Colonic mucosa (tissue), 4 donors: Measurements from ENCODE around the gene LOXHD1. TPM values are rescaled to one million over a fixed set of nuclear protein-coding genes. Genes with fewer than 3 reads are reported as not detected.

Experiments used
- DNase-seq: peaks from one replicate; pipeline ENCODE4 v3.0.0-alpha.2; 2020
- H3K27ac ChIP-seq: fragments of 200-600 bp; one replicate; pipeline ENCODE4 v1.8.0; 2021
- H3K27me3 ChIP-seq: fragments of 200-600 bp; one replicate; pipeline ENCODE4 v1.8.0; 2021
- H3K36me3 ChIP-seq: fragments of 200-600 bp; one replicate; pipeline ENCODE4 v1.8.0; 2021
- H3K4me1 ChIP-seq: fragments of 200-600 bp; one replicate; pipeline ENCODE4 v1.8.0; 2021; ENCODE audit warnings: mild to moderate bottlenecking
- H3K4me3 ChIP-seq: fragments of 200-600 bp; one replicate; pipeline ENCODE4 v1.8.0; 2021
- H3K9ac ChIP-seq, 2 donors: one replicate each; pipeline ENCODE4 v1.7.0; 2013; ENCODE audit warnings: control low read depth in 2 of 2, low read depth in 2 of 2, low read length in 2 of 2
- H3K9me3 ChIP-seq: fragments of 200-600 bp; one replicate; pipeline ENCODE4 v1.8.0; 2021
- CTCF ChIP-seq: fragments of 200-600 bp; IDR thresholded peaks from one replicate; pipeline ENCODE4 v1.8.0; 2022; ENCODE audit warnings: antibody characterized with exemption, mild to moderate bottlenecking
- intact Hi-C: fragments of 100-400 bp; cut with DNase I; formaldehyde crosslinking; loops from one replicate; pipeline ENCODE4 v1.14.1; 2022
- total RNA-seq, 2 donors: library from RNA; stranded (reverse); fragmentation: NEBNext Ultra II Directional in 1 of 2; extraction: Animal tissue kit (Norgen Biotek cat#: 25700) in 1 of 2; gene quantifications; one replicate each; pipeline ENCODE4 v1.2.1, GENCODE V29; 2021
- donor health status: healthy.
- donor health status: DM: no; HTN: no; CAD: no.
- donor health status: DM: no; HTN: no; CAD: no.

LOXHD1 gene
- total RNA-seq, 2 donors from 2014 or later: not detected

- H3K9ac ChIP-seq: no peak overlapping the region
- no peaks in the 10 kb centered on the region for H3K36me3 ChIP-seq
- no peaks in the 10 kb centered on the region for H3K4me1 ChIP-seq
- intact Hi-C loops: no loop called here
- no peaks in the 10 kb centered on the region for H3K9me3 ChIP-seq
- H3K27ac ChIP-seq: no peak overlapping the region
- no peak for TF ChIP-seq CTCF
- no peaks in the 10 kb centered on the region for H3K27me3 ChIP-seq
- DNase-seq: no peak
- H3K4me3 ChIP-seq: no peak overlapping the region
Observed at GRCh38 chr18:46519870-46520269, 137.2 kb downstream of the LOXHD1 start.

GRCh38 chr18:46518438-46518837 lies 138.6 kb downstream of the LOXHD1 start:
- no peak for DNase-seq
- H3K4me1 ChIP-seq: no peaks in the 10 kb centered on the region
- H3K9me3 ChIP-seq: no peaks in the 10 kb centered on the region
- TF ChIP-seq CTCF: no peak
- H3K27ac ChIP-seq: no peak overlapping the region
- H3K36me3 ChIP-seq: no peaks in the 10 kb centered on the region
- no peak overlapping the region for H3K9ac ChIP-seq
- H3K27me3 ChIP-seq: no peaks in the 10 kb centered on the region
- no peak overlapping the region for H3K4me3 ChIP-seq
- intact Hi-C loops: no loop called here

- no peaks in the 10 kb centered on the region for H3K9me3 ChIP-seq
- no peak for TF ChIP-seq CTCF
- H3K4me3 ChIP-seq: no peak overlapping the region
- H3K9ac ChIP-seq: no peak overlapping the region
- no peaks in the 10 kb centered on the region for H3K27me3 ChIP-seq
- no peaks in the 10 kb centered on the region for H3K4me1 ChIP-seq
- no peak overlapping the region for H3K27ac ChIP-seq
- intact Hi-C loops: no loop called here
- no peaks in the 10 kb centered on the region for H3K36me3 ChIP-seq
- no peak for DNase-seq
Observed at GRCh38 chr18:46516555-46516954, 140.5 kb downstream of the LOXHD1 start.

- TF ChIP-seq CTCF: no peak
- H3K9me3 ChIP-seq: no peaks in the 10 kb centered on the region
- no peaks in the 10 kb centered on the region for H3K27me3 ChIP-seq
- DNase-seq: no peak
- H3K27ac ChIP-seq: no peak overlapping the region
- intact Hi-C loops: no loop called here
- no peaks in the 10 kb centered on the region for H3K36me3 ChIP-seq
- H3K9ac ChIP-seq: no peak overlapping the region
- H3K4me3 ChIP-seq: no peak overlapping the region
- H3K4me1 ChIP-seq: no peaks in the 10 kb centered on the region
Observed at GRCh38 chr18:46510386-46510785, 146.6 kb downstream of the LOXHD1 start.

GRCh38 chr18:46509530-46509929 lies 147.5 kb downstream of the LOXHD1 start:
- Histone ChIP-seq H3K4me1 (no peaks in the 10 kb centered on the region), H3K4me3 (no peak overlapping the region), H3K27me3 (no peaks in the 10 kb centered on the region), H3K9ac (no peak overlapping the region), H3K27ac (no peak overlapping the region), H3K36me3 (no peaks in the 10 kb centered on the region), H3K9me3 (no peaks in the 10 kb centered on the region)
- intact Hi-C loops: no loop called here
- no peak for DNase-seq
- no peak for TF ChIP-seq CTCF
